SH-SY5Y (cell line): ENCODE data around the gene TMEM243.

Source experiments
- GATA2 ChIP-seq: IDR thresholded peaks from 2 replicates; pipeline ENCODE4 v1.6.1; 2011; ENCODE audit warnings: mild to moderate bottlenecking, low read depth, low read length
- GATA3 ChIP-seq: IDR thresholded peaks from 2 replicates; pipeline ENCODE4 v1.6.1; 2011; ENCODE audit warnings: low read depth, mild to moderate bottlenecking, low read length, moderate library complexity

TMEM243 gene

DNA sequence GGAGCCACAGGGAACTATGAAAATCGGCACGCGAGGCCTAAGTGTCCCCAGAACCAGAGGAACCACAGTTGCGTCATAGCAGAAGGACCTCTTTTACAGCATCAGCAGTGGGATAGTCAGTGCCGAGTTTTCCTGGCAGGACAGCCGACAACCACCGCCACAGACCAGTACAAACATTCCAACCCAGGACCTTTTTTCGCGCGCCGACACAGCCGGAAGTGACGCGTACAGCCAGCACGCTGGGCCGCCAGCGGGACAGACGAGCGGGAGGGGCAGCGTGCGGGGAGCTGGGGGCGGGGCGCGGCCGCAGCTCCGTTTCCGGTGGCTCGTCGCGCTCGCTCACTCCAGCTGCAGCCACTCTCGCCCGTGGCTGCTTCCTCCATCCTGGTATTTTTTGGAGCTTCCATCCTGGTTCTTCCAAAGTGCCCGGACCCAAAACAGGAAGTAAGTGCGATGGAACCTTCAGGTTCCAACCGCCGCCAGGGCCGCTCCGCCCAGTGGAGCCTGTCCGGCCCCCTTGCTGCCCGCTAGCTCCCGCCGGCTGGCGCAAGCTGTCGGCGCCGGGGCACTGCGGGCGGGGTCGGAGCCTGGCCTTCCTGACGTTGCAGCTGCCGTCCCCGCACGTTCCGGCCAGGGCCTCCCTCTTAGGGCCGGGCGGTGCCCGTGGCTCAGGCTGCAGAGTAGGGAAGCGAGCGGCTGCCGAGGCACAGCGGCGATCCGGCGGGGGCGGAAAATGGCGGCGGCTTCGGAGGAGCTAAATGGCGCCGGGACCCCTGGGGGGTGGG lies 67.2 kb downstream of the TMEM243 start, which contains the start of gene DMTF1:
Gene DMTF1, plus strand, starts transcription at position 342 of the 785 bp plus-strand sequence. CDS start 12,489 bp downstream, outside the sequence.
- no peak for TF ChIP-seq GATA2
- no peak for TF ChIP-seq GATA3

DNA sequence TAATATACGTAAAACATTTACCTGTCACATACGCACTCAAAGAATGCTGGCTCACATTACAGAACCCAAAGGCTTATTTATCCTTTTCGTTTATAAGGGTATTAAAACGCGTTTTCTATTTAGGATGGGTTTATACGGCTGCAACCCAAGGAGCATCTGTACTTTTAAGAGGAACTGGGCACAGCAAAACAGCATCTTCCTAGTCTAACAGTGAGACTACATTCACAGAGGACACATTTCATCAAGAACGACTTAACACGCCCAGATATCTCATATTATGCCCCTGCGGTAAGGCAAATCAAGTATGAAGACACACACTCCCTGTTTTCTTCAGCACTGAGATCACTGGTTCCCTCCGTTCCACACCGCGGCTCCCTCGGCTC lies 67.8 kb downstream of the TMEM243 start:
- no peak for TF ChIP-seq GATA2
- no peak for TF ChIP-seq GATA3

DNA sequence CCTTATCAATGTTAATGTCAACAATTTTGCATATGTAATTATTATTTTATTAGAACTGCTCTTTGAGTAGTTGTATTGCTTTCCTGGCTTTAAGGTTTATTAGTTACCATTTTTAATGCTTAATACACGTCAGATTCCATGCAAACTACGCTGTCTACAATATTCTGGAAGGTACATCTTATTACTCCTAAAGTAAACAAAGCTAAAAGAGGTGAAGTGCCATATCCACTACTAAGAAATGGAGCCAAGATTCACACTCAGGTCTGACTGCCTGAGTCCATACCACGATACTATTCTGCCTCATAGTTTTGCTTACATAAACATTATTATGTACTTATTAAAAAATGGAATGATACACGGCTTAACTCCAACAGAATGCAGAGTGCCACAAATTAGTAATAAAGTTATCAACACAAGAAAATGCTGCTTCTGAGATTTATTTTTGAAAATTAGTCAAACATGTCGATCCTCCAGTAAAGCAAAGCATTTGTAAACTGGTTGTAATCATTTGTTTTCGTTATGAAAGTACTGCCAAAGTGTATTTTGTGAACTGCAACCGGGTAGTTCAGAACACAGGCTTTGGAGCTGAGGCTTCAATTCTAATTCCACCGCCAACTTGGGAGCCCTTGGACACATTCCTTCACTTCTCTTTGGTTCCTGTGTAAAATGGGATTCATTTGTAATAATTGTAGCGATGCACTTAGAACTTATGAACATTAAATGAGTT lies 68.4 kb downstream of the TMEM243 start:
- no peak for TF ChIP-seq GATA3
- no peak for TF ChIP-seq GATA2

DNA sequence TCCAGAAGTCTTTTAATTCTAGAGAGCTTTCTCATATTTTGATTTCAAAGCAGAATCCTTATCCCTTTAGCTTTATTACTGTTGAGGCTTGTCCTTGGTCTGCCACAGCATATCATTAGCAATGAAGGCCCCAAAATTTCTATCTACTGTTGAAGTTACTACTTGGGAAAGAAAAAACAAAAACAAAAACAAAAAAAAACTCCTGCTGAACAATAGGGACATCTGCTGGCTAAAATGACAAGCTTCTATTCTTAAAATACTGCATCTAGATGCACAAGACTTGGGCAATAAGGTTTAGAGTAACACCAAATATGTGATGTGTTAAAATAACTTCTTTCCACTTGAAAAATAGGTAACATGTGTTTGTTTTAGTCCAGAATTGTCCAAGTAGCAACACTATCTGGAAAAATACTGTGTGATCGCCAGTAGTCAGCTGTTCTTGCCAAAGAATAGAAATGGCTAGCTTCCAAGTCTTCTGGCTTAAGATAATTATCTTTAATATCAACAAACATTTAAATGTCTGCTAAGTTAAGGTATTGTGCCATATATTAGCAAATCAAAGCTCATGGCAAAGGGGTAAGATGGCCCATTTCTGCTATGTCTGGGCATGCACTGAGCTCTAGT lies 71.1 kb downstream of the TMEM243 start:
- TF ChIP-seq GATA3 (no peak), GATA2 (no peak)

DNA sequence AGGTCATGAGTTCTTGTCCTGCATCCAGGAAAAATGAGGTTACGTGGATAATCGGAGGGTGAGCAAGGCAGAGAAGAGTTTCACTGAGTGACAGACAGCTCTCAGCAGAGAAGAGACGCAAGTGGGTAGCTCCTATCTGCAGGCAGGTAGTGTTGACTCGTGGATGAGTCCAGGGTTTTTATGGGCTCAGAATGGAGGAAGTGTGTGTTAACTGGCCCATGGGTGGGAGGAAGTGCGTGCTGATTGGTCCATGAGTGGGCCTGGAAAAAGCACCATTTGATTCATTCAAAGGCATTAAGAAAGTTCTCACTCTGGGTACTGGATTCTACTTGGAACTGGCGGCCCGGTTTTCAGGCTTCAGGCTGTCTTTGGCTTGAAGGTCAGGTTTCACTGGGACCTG lies 72.0 kb downstream of the TMEM243 start:
- TF ChIP-seq GATA2 (no peak), GATA3 (no peak)

DNA sequence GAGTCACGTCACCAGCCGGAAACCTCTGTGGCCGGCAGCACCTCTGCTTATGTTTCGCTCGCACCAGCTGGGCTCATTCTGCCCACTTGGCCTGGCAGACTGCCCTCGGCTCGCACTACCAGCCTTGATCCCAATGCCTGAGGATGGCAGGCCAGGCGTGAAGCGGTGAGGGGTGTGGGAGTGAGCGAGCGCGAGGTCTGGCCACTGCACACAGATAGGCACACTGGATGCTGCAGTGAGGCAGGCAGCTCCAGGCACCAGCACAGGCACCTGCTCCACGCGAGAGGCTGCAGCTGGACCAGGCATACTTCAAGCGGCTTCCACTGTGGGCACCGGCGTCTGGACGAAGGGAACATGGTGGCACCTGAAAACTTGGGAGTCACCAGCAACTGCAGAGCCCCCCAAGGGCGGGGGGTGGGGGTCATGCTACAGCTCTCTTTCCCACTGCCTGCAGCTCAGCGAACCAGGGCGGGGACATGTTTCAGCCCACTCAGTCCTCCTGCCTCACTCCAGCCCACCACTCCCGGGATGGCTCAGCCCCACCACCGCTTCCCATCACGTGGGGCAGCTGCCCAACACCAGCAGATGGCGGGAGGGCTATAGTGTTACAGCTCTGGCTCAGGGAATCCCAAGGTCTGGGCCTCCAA lies 72.7 kb downstream of the TMEM243 start:
- TF ChIP-seq GATA3 = no peak
- TF ChIP-seq GATA2 = no peak
